ENCODE data around the gene CLEC4M.
"Not testable (repeated sequence)": the region's sequence is repeated elsewhere in the genome, so short reads cannot be mapped to it uniquely, and the experiment has no call there.

CLEC4M gene

GRCh38 chr19:7742991-7743390 lies 20.1 kb upstream of the CLEC4M start:
- no peak for DNase-seq (ENCODE audit: low read depth)

GRCh38 chr19:7743425-7743841 lies 19.6 kb upstream of the CLEC4M start:
- DNase-seq (ENCODE audit: low read depth): no peak
- no peaks in the 10 kb centered on the region for H3K36me3 ChIP-seq (ENCODE audit: control insufficient read depth, insufficient read depth, low read length, severe bottlenecking)
- no peak overlapping the region for H3K4me3 ChIP-seq (ENCODE audit: low read length)
- no peaks in the 10 kb centered on the region for H3K9me3 ChIP-seq (ENCODE audit: control insufficient read depth, low read length)
- H3K27me3 ChIP-seq (replicated peaks; ENCODE audit: control insufficient read depth, insufficient read depth, low read length): peaks cover 55% of the 10 kb centered on the region
- no peak overlapping the region for H3K9ac ChIP-seq (ENCODE audit: low read length)
- H3K4me1 ChIP-seq (ENCODE audit: control insufficient read depth, insufficient read depth, low read length): no peaks in the 10 kb centered on the region

More at GRCh38 chr19:7742991-7743390, 20.1 kb upstream of the CLEC4M start:
- Histone ChIP-seq H3K4me3 (ENCODE audit: low read length) (no peak overlapping the region), H3K27me3 (replicated peaks; ENCODE audit: control insufficient read depth, insufficient read depth, low read length) (peaks cover 51% of the 10 kb centered on the region), H3K9me3 (ENCODE audit: control insufficient read depth, low read length) (no peaks in the 10 kb centered on the region), H3K36me3 (ENCODE audit: control insufficient read depth, insufficient read depth, low read length, severe bottlenecking) (no peaks in the 10 kb centered on the region), H3K9ac (ENCODE audit: low read length) (no peak overlapping the region), H3K4me1 (ENCODE audit: control insufficient read depth, insufficient read depth, low read length) (no peaks in the 10 kb centered on the region)

GRCh38 chr19:7744199-7744786 lies 18.8 kb upstream of the CLEC4M start:
- Histone ChIP-seq H3K9ac (ENCODE audit: low read length) (no peak overlapping the region), H3K4me3 (ENCODE audit: low read length) (no peak overlapping the region), H3K4me1 (ENCODE audit: control insufficient read depth, insufficient read depth, low read length) (no peaks in the 10 kb centered on the region), H3K27me3 (replicated peaks; ENCODE audit: control insufficient read depth, insufficient read depth, low read length) (peaks cover 54% of the 10 kb centered on the region), H3K36me3 (ENCODE audit: control insufficient read depth, insufficient read depth, low read length, severe bottlenecking) (no peaks in the 10 kb centered on the region), H3K9me3 (ENCODE audit: control insufficient read depth, low read length) (no peaks in the 10 kb centered on the region)
- DNase-seq (ENCODE audit: low read depth): no peak

GRCh38 chr19:7744871-7745650 lies 18.0 kb upstream of the CLEC4M start:
- H3K9me3 ChIP-seq (ENCODE audit: control insufficient read depth, low read length): no peaks in the 10 kb centered on the region
- H3K9ac ChIP-seq (ENCODE audit: low read length): no peak overlapping the region
- H3K36me3 ChIP-seq (ENCODE audit: control insufficient read depth, insufficient read depth, low read length, severe bottlenecking): no peaks in the 10 kb centered on the region
- peaks cover 46% of the 10 kb centered on the region for H3K27me3 ChIP-seq (replicated peaks; ENCODE audit: control insufficient read depth, insufficient read depth, low read length)
- H3K4me1 ChIP-seq (ENCODE audit: control insufficient read depth, insufficient read depth, low read length): no peaks in the 10 kb centered on the region
- no peak for DNase-seq (ENCODE audit: low read depth)
- no peak overlapping the region for H3K4me3 ChIP-seq (ENCODE audit: low read length)

GRCh38 chr19:7746306-7746705 lies 16.7 kb upstream of the CLEC4M start:
- H3K9ac ChIP-seq (ENCODE audit: low read length); DNase-seq (ENCODE audit: low read depth); H3K36me3 ChIP-seq (ENCODE audit: control insufficient read depth, insufficient read depth, low read length, severe bottlenecking): not testable (repeated sequence)

GRCh38 chr19:7746903-7747884 lies 15.8 kb upstream of the CLEC4M start, which contains the start of gene CD209:
CD209 (minus strand) TSS chr19:7747534; CDS start chr19:7747511, 23 bp downstream.
- Histone ChIP-seq H3K4me3 (ENCODE audit: low read length) (no peak within 1 kb of the TSS), H3K27me3 (replicated peaks; ENCODE audit: control insufficient read depth, insufficient read depth, low read length) (peaks cover 44% of the 10 kb centered on the region), H3K9me3 (ENCODE audit: control insufficient read depth, low read length) (no peaks in the 10 kb centered on the region), H3K4me1 (ENCODE audit: control insufficient read depth, insufficient read depth, low read length) (no peaks in the 10 kb centered on the region), H3K36me3 (ENCODE audit: control insufficient read depth, insufficient read depth, low read length, severe bottlenecking) (no peaks in the 10 kb centered on the region), H3K9ac (ENCODE audit: low read length) (no peak within 1 kb of the TSS)
- no peak for DNase-seq (ENCODE audit: low read depth)

More at GRCh38 chr19:7746306-7746705, 16.7 kb upstream of the CLEC4M start:
- H3K4me1 ChIP-seq (ENCODE audit: control insufficient read depth, insufficient read depth, low read length); H3K4me3 ChIP-seq (ENCODE audit: low read length); H3K9me3 ChIP-seq (ENCODE audit: control insufficient read depth, low read length): not testable (repeated sequence)
- H3K27me3 ChIP-seq (replicated peaks; ENCODE audit: control insufficient read depth, insufficient read depth, low read length): peaks cover 44% of the 10 kb centered on the region

GRCh38 chr19:7748171-7748570 lies 14.9 kb upstream of the CLEC4M start:
- no peak overlapping the region for H3K9ac ChIP-seq (ENCODE audit: low read length)
- no peaks in the 10 kb centered on the region for H3K36me3 ChIP-seq (ENCODE audit: control insufficient read depth, insufficient read depth, low read length, severe bottlenecking)
- H3K9me3 ChIP-seq (ENCODE audit: control insufficient read depth, low read length): no peaks in the 10 kb centered on the region
- no peak for DNase-seq (ENCODE audit: low read depth)
- H3K4me1 ChIP-seq (ENCODE audit: control insufficient read depth, insufficient read depth, low read length): no peaks in the 10 kb centered on the region
- H3K4me3 ChIP-seq (ENCODE audit: low read length): no peak overlapping the region
- H3K27me3 ChIP-seq (replicated peaks; ENCODE audit: control insufficient read depth, insufficient read depth, low read length): peaks cover 37% of the 10 kb centered on the region

- Histone ChIP-seq H3K4me1 (ENCODE audit: control insufficient read depth, insufficient read depth, low read length) (no peaks in the 10 kb centered on the region), H3K27me3 (replicated peaks; ENCODE audit: control insufficient read depth, insufficient read depth, low read length) (peaks cover 32% of the 10 kb centered on the region), H3K4me3 (ENCODE audit: low read length) (no peak overlapping the region), H3K36me3 (ENCODE audit: control insufficient read depth, insufficient read depth, low read length, severe bottlenecking) (no peaks in the 10 kb centered on the region), H3K9ac (ENCODE audit: low read length) (no peak overlapping the region), H3K9me3 (ENCODE audit: control insufficient read depth, low read length) (no peaks in the 10 kb centered on the region)
- DNase-seq (ENCODE audit: low read depth): no peak
These were observed 14.3 kb upstream of the CLEC4M start for GRCh38 chr19:7748756-7749155.

- H3K4me1 ChIP-seq (ENCODE audit: control insufficient read depth, insufficient read depth, low read length): no peaks in the 10 kb centered on the region
- H3K4me3 ChIP-seq (ENCODE audit: low read length): no peak overlapping the region
- no peaks in the 10 kb centered on the region for H3K36me3 ChIP-seq (ENCODE audit: control insufficient read depth, insufficient read depth, low read length, severe bottlenecking)
- no peak overlapping the region for H3K9ac ChIP-seq (ENCODE audit: low read length)
- peaks cover 13% of the 10 kb centered on the region for H3K9me3 ChIP-seq (ENCODE audit: control insufficient read depth, low read length)
- no peak for DNase-seq (ENCODE audit: low read depth)
- peaks cover 23% of the 10 kb centered on the region for H3K27me3 ChIP-seq (replicated peaks; ENCODE audit: control insufficient read depth, insufficient read depth, low read length)
These were observed 11.8 kb upstream of the CLEC4M start for GRCh38 chr19:7751157-7751783.

GRCh38 chr19:7756258-7756657 lies 6.8 kb upstream of the CLEC4M start:
- Histone ChIP-seq H3K4me1 (ENCODE audit: control insufficient read depth, insufficient read depth, low read length) (no peaks in the 10 kb centered on the region), H3K9ac (ENCODE audit: low read length) (no peak overlapping the region), H3K27me3 (replicated peaks; ENCODE audit: control insufficient read depth, insufficient read depth, low read length) (no peaks in the 10 kb centered on the region), H3K36me3 (ENCODE audit: control insufficient read depth, insufficient read depth, low read length, severe bottlenecking) (no peaks in the 10 kb centered on the region), H3K9me3 (ENCODE audit: control insufficient read depth, low read length) (peaks cover 50% of the 10 kb centered on the region), H3K4me3 (ENCODE audit: low read length) (no peak overlapping the region)
- DNase-seq (ENCODE audit: low read depth): no peak

Measured in adipocyte (in vitro differentiated cells).